Measurements from ENCODE around the gene MTMR10. TPM values are rescaled to one million over a fixed set of nuclear protein-coding genes. Genes with fewer than 3 reads are reported as not detected.

MTMR10 gene
- total RNA-seq, 2 donors from 2014 or later, result 23.3 to 25.0 TPM

DNA sequence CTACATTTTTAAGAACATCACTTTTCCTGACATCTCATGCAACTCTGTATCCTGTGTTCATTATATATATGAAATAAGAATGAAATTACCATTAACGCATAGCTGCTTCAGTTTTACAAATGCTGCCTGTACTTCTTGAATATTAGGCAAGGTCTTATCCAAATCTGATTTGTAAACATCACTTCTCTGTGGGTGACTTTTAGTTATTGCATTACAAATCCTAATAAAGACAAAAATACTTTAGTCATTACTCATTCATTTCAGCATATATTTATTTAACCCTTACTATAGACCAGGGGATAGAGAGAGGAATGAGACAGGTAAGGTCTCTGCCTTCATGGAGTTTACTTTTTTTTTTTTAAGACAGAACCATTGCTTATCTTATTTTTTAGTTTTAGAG lies 36.8 kb downstream of the MTMR10 start:
- TF ChIP-seq, protein P1, sequence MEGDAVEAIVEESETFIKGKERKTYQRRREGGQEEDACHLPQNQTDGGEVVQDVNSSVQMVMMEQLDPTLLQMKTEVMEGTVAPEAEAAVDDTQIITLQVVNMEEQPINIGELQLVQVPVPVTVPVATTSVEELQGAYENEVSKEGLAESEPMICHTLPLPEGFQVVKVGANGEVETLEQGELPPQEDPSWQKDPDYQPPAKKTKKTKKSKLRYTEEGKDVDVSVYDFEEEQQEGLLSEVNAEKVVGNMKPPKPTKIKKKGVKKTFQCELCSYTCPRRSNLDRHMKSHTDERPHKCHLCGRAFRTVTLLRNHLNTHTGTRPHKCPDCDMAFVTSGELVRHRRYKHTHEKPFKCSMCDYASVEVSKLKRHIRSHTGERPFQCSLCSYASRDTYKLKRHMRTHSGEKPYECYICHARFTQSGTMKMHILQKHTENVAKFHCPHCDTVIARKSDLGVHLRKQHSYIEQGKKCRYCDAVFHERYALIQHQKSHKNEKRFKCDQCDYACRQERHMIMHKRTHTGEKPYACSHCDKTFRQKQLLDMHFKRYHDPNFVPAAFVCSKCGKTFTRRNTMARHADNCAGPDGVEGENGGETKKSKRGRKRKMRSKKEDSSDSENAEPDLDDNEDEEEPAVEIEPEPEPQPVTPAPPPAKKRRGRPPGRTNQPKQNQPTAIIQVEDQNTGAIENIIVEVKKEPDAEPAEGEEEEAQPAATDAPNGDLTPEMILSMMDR (IDR thresholded peaks at IDR 0.05), result no peak
- H3K4me1 ChIP-seq, result peaks cover 0 to 8% of the 10 kb centered on the region in 2 donors
- H3K36me3 ChIP-seq, result peaks cover 85% of the 10 kb centered on the region
- H3K9me3 ChIP-seq, result no peaks in the 10 kb centered on the region
- no peak for DNase-seq (ENCODE audit: low spot score)
- H3K27ac ChIP-seq, result no peak overlapping the region
- H3K4me3 ChIP-seq, result no peak overlapping the region
- H3K27me3 ChIP-seq, result no peaks in the 10 kb centered on the region

DNA sequence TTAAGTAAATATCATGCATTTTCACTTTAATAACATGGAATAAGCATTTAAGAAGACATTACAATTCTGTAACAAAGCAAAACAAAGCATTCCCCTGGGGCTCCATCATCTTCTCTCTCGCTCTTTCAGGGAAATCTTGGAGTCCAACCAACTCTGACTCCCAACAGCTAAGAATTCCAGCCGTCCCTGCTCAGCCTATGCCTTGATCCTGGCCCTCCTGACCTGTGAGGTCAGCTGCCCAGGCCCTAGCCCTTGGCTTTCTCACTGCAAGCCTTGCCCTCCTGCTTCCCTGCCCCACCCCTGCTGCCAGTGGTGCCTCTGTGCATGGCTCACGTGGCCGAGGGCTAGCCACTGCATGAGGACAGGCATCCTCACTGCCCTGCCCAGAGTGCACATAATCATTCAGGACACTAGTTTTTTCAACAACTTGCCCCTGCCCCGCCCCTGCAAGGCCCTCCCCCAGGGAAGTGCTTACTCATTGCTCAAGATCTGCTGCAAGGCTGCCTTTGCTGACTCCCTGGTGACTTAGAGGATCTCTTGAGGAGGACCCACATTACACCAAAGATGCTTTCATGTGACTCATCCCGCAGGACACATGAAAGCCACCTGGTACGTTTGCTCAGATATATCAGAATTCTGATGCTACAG lies 37.6 kb downstream of the MTMR10 start:
- no peaks in the 10 kb centered on the region for H3K9me3 ChIP-seq
- peak overlapping the region in 1 of 2 donors; percentile 3 for H3K27ac ChIP-seq
- peaks cover 0 to 8% of the 10 kb centered on the region in 2 donors for H3K4me1 ChIP-seq
- TF ChIP-seq, protein P1 (IDR thresholded peaks at IDR 0.05), result no peak
- H3K27me3 ChIP-seq, result no peaks in the 10 kb centered on the region
- no peak overlapping the region for H3K4me3 ChIP-seq
- H3K36me3 ChIP-seq, result peaks cover 85% of the 10 kb centered on the region
- DNase-seq (ENCODE audit: low spot score), result no peak

DNA sequence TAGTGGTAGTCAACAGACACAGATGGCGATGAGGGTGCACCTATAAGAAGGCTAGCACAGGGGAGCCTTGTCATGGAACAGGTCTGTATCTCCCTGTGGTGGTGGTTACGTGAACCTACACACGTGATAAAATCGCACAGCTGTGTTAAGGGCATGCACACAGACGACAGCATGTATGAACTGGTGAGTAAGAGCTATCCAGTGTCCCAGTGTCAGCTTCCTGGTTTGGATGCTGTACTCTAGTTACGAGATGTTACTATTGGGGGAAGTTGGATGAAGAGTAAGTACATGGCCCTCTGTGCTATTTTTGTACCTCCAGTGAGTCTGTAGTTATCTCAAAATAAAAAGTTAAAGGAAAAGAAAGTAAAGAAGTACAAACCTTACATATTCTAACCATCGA lies 38.2 kb downstream of the MTMR10 start:
- Histone ChIP-seq H3K4me3 (no peak overlapping the region), H3K27ac (no peak overlapping the region), H3K4me1 (peaks cover 0 to 8% of the 10 kb centered on the region in 2 donors), H3K36me3 (peaks cover 85% of the 10 kb centered on the region), H3K27me3 (no peaks in the 10 kb centered on the region), H3K9me3 (no peaks in the 10 kb centered on the region)
- TF ChIP-seq, protein P1 (IDR thresholded peaks at IDR 0.05), result no peak
- no peak for DNase-seq (ENCODE audit: low spot score)

DNA sequence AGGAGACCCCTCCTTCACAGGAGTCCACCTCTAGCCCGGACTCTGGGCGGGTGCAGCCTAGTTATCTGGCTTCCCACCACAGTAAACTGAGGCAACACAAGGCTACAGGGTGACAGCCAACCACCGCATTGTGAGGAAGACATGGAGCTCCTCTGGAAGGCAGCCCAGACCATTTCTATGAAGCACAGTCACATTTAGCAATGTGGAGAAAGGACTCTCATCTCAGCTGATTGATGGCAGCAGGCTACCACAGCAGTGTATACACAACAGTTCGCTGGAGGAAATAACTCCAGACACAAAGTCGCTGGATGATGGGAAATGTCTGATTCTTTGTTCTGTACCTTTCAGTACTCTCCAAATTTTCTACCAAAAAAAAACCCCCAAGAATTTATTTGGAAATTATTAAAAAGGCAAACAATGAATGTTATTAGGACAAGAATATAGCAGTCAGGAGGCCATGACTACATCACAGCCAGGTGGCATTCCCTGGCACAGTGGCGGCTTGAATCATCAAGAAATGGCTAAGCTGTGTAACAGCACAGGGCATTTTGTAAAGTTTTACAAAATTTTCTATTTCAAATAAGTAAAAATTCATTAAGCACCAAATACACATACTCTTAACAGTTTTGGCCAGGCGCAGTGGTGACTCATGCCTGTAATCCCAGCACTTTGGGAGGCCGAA lies 47.6 kb downstream of the MTMR10 start:
- H3K9me3 ChIP-seq, result no peaks in the 10 kb centered on the region
- no peak overlapping the region for H3K4me3 ChIP-seq
- no peaks in the 10 kb centered on the region for H3K27me3 ChIP-seq
- H3K4me1 ChIP-seq, result no peaks in the 10 kb centered on the region
- H3K36me3 ChIP-seq, result peaks cover 85% of the 10 kb centered on the region
- TF ChIP-seq, protein P1 (IDR thresholded peaks at IDR 0.05), result no peak
- H3K27ac ChIP-seq, result no peak overlapping the region
- no peak for DNase-seq (ENCODE audit: low spot score)

DNA sequence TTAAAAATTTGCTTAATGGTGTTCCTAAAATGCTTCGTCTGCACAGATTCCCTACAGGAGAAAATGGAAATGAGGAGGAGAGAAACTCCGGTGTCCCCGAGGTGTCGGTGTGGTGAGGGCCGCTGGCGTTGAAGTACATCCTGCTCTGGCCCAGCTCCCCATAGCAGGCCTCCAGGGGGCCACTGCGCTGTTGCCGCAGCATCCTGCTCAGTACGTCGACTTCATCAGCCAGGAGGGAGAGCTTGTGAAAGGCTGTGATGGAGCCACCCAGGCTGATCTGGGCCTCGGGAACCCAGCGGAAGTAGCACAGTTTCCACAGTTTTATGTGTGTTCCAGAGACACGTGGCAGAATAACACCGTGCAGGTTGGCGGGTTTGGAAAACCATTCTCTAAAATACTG lies 49.9 kb downstream of the MTMR10 start:
- Histone ChIP-seq H3K9me3 (no peaks in the 10 kb centered on the region), H3K36me3 (peaks cover 86% of the 10 kb centered on the region), H3K4me1 (no peaks in the 10 kb centered on the region), H3K27me3 (no peaks in the 10 kb centered on the region), H3K4me3 (no peak overlapping the region), H3K27ac (no peak overlapping the region)
- no peak for DNase-seq (ENCODE audit: low spot score)
- TF ChIP-seq, protein P1 (IDR thresholded peaks at IDR 0.05), result no peak
